ENCODE measurements around the gene SLPI. TPM values are rescaled to one million over a fixed set of nuclear protein-coding genes. Genes with fewer than 3 reads are reported as not detected.

The SLPI gene
- total RNA-seq, 1 experiment from 2014 or later: 5.4 TPM

DNA sequence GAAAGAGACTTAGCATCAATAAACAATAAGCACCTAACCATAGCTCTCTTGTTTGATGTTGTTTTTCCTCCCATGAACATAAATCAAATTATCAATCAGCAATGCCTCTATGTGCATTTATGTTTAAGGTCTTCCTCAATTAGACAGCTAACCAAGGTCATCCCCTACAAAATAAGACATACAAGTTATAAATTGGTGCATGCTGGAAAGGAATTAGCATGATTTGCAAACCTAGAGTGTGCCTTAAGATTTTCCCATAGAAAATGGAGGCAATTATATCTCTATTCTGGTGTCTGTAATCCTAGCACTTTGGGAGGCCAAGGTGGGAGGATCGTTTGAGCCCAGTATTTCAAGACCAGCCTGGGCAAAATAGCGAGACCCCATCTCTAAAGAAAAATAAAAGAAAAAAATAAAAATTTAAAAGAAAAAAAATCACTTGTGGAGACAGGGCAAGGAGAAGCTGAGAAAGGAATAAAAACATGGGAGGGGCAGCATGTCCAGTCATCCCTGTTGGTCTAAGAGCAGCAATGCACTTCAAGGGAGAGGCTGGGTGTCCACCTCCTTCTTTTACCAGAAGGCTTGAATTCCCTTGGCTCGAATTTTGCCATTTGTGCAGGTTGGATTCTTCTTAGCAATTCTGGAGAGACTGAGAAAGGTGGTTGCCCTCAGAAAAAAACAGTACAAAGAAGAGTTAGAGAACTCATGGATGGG lies 9.3 kb upstream of the SLPI start:
- H3K9me2 ChIP-seq (ENCODE audit: insufficient read depth): no peaks in the 10 kb centered on the region
- ChIA-PET POLR2A (no interaction called here), RAD21 (ENCODE audit: low non-redundant PET in 1 of 2, low total read pairs in 2 of 2, uncharacterized antibody in 2 of 2, unreplicated experiment in 2 of 2) (no interaction called here), CTCF (no interaction called here)
- no peaks in the 10 kb centered on the region for H3K79me2 ChIP-seq (ENCODE audit: insufficient read depth, low read length)
- H3K4me2 ChIP-seq (ENCODE audit: low read length): no peak overlapping the region
- no peak overlapping the region for H3K9ac ChIP-seq (ENCODE audit: low read length)
- H3K9me3 ChIP-seq (ENCODE audit: control insufficient read depth in 1 of 2, insufficient read depth in 1 of 2, low read depth in 1 of 2, low read length in 2 of 2): no peaks in the 10 kb centered on the region
- no peaks in the 10 kb centered on the region for H3K36me3 ChIP-seq (ENCODE audit: control insufficient read depth in 1 of 2, insufficient read depth in 2 of 2, low read length in 2 of 2)
- ATAC-seq: no peak
- DNase-seq (ENCODE audit: low read depth, low spot score): no peak
- H3K4me3 ChIP-seq (replicated peaks in 1 of 2; ENCODE audit: low read depth in 1 of 2, low read length in 2 of 2): no peak overlapping the region
- TF ChIP-seq EZH2phosphoT487 (IDR thresholded peaks at IDR 0.05; ENCODE audit: borderline replicate concordance) (no peak), EZH2 (IDR thresholded peaks at IDR 0.05) (no peak), TCF7L2 (IDR thresholded peaks at IDR 0.05; ENCODE audit: borderline replicate concordance, extremely low read depth, insufficient read depth, insufficient read length) (no peak), SIN3A (IDR thresholded peaks at IDR 0.05; ENCODE audit: low read depth) (no peak), RAD21 (IDR thresholded peaks at IDR 0.05; ENCODE audit: low read depth) (no peak), POLR2AphosphoS5 (IDR thresholded peaks at IDR 0.05; ENCODE audit: low read depth, low read length) (no peak), FOSL1 (IDR thresholded peaks at IDR 0.05; ENCODE audit: low read depth) (no peak), CBX3 (IDR thresholded peaks at IDR 0.05; ENCODE audit: low read depth) (no peak), SRF (IDR thresholded peaks at IDR 0.05; ENCODE audit: low read depth) (no peak), ZNF274 (IDR thresholded peaks at IDR 0.05; ENCODE audit: low read depth, low read length) (no peak), YY1 (IDR thresholded peaks at IDR 0.05; ENCODE audit: extremely low read depth, insufficient replicate concordance, low read depth, low read length) (no peak), CEBPB (IDR thresholded peaks at IDR 0.05; ENCODE audit: low read depth) (no peak), ZFX (IDR thresholded peaks at IDR 0.05) (no peak), ELF1 (IDR thresholded peaks at IDR 0.05; ENCODE audit: borderline replicate concordance, low read depth) (no peak)
- TF ChIP-seq, protein P1, sequence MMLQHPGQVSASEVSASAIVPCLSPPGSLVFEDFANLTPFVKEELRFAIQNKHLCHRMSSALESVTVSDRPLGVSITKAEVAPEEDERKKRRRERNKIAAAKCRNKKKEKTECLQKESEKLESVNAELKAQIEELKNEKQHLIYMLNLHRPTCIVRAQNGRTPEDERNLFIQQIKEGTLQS (IDR thresholded peaks at IDR 0.05): no peak
- TF ChIP-seq, protein P2, sequence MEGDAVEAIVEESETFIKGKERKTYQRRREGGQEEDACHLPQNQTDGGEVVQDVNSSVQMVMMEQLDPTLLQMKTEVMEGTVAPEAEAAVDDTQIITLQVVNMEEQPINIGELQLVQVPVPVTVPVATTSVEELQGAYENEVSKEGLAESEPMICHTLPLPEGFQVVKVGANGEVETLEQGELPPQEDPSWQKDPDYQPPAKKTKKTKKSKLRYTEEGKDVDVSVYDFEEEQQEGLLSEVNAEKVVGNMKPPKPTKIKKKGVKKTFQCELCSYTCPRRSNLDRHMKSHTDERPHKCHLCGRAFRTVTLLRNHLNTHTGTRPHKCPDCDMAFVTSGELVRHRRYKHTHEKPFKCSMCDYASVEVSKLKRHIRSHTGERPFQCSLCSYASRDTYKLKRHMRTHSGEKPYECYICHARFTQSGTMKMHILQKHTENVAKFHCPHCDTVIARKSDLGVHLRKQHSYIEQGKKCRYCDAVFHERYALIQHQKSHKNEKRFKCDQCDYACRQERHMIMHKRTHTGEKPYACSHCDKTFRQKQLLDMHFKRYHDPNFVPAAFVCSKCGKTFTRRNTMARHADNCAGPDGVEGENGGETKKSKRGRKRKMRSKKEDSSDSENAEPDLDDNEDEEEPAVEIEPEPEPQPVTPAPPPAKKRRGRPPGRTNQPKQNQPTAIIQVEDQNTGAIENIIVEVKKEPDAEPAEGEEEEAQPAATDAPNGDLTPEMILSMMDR (IDR thresholded peaks at IDR 0.05 in 2 of 3, conservative IDR thresholded peaks at IDR 0.05 in 1 of 3; ENCODE audit: borderline replicate concordance in 1 of 3, insufficient read depth in 1 of 3, low read depth in 2 of 3, low read length in 2 of 3): no peak
- TF ChIP-seq, protein P3, sequence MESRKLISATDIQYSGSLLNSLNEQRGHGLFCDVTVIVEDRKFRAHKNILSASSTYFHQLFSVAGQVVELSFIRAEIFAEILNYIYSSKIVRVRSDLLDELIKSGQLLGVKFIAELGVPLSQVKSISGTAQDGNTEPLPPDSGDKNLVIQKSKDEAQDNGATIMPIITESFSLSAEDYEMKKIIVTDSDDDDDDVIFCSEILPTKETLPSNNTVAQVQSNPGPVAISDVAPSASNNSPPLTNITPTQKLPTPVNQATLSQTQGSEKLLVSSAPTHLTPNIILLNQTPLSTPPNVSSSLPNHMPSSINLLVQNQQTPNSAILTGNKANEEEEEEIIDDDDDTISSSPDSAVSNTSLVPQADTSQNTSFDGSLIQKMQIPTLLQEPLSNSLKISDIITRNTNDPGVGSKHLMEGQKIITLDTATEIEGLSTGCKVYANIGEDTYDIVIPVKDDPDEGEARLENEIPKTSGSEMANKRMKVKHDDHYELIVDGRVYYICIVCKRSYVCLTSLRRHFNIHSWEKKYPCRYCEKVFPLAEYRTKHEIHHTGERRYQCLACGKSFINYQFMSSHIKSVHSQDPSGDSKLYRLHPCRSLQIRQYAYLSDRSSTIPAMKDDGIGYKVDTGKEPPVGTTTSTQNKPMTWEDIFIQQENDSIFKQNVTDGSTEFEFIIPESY (IDR thresholded peaks at IDR 0.05; ENCODE audit: extremely low read depth, insufficient replicate concordance, low read length): no peak
- TF ChIP-seq, protein P4, sequence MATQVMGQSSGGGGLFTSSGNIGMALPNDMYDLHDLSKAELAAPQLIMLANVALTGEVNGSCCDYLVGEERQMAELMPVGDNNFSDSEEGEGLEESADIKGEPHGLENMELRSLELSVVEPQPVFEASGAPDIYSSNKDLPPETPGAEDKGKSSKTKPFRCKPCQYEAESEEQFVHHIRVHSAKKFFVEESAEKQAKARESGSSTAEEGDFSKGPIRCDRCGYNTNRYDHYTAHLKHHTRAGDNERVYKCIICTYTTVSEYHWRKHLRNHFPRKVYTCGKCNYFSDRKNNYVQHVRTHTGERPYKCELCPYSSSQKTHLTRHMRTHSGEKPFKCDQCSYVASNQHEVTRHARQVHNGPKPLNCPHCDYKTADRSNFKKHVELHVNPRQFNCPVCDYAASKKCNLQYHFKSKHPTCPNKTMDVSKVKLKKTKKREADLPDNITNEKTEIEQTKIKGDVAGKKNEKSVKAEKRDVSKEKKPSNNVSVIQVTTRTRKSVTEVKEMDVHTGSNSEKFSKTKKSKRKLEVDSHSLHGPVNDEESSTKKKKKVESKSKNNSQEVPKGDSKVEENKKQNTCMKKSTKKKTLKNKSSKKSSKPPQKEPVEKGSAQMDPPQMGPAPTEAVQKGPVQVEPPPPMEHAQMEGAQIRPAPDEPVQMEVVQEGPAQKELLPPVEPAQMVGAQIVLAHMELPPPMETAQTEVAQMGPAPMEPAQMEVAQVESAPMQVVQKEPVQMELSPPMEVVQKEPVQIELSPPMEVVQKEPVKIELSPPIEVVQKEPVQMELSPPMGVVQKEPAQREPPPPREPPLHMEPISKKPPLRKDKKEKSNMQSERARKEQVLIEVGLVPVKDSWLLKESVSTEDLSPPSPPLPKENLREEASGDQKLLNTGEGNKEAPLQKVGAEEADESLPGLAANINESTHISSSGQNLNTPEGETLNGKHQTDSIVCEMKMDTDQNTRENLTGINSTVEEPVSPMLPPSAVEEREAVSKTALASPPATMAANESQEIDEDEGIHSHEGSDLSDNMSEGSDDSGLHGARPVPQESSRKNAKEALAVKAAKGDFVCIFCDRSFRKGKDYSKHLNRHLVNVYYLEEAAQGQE (IDR thresholded peaks at IDR 0.05; ENCODE audit: low read depth): no peak
- TF ChIP-seq, protein P5, sequence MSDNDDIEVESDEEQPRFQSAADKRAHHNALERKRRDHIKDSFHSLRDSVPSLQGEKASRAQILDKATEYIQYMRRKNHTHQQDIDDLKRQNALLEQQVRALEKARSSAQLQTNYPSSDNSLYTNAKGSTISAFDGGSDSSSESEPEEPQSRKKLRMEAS (IDR thresholded peaks at IDR 0.05): no peak
- peaks cover 3% of the 10 kb centered on the region; the same call in 1 of the 2 replicates for H3K27me3 ChIP-seq (ENCODE audit: insufficient read depth, low read length)
- no peak overlapping the region for H2AFZ ChIP-seq (ENCODE audit: low read depth, low read length, poor library complexity, severe bottlenecking)
- no peak overlapping the region for H3K27ac ChIP-seq (ENCODE audit: low read depth, low read length)
- no peaks in the 10 kb centered on the region for H4K20me1 ChIP-seq (ENCODE audit: insufficient read depth)
- intact Hi-C loops (cut with micrococcal nuclease): no loop called here
- BruUV-seq (replicated peaks): no TSS peak
- H3K4me1 ChIP-seq (ENCODE audit: control insufficient read depth in 1 of 2, insufficient read depth in 2 of 2, low read length in 2 of 2): no peaks in the 10 kb centered on the region

Data from HCT116 (cell line).